ENCODE measurements around the gene FOXJ3.

GRCh38 chr1:42228938-42229337, 106.1 kb downstream of the FOXJ3 start:
- TF ChIP-seq, protein P1, sequence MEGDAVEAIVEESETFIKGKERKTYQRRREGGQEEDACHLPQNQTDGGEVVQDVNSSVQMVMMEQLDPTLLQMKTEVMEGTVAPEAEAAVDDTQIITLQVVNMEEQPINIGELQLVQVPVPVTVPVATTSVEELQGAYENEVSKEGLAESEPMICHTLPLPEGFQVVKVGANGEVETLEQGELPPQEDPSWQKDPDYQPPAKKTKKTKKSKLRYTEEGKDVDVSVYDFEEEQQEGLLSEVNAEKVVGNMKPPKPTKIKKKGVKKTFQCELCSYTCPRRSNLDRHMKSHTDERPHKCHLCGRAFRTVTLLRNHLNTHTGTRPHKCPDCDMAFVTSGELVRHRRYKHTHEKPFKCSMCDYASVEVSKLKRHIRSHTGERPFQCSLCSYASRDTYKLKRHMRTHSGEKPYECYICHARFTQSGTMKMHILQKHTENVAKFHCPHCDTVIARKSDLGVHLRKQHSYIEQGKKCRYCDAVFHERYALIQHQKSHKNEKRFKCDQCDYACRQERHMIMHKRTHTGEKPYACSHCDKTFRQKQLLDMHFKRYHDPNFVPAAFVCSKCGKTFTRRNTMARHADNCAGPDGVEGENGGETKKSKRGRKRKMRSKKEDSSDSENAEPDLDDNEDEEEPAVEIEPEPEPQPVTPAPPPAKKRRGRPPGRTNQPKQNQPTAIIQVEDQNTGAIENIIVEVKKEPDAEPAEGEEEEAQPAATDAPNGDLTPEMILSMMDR (IDR thresholded peaks at IDR 0.05): no peak
- TF ChIP-seq POLR2A (IDR thresholded peaks at IDR 0.05): no peak

All from breast epithelium (tissue), 3 donors.